ENCODE measurements around the gene FAM234A.

The FAM234A gene

GRCh38 chr16:283033-283805, 48.6 kb downstream of the FAM234A start, which contains the start of gene PDIA2:
PDIA2 (plus strand) TSS chr16:283164; CDS start chr16:283170, 6 bp downstream.
- no peak for DNase-seq

- no peak for DNase-seq
Measured at GRCh38 chr16:284204-285120, 49.8 kb downstream of the FAM234A start.

GRCh38 chr16:285146-286055, 50.8 kb downstream of the FAM234A start:
- DNase-seq, result no peak

GRCh38 chr16:286491-287297, 52.1 kb downstream of the FAM234A start:
- no peak for DNase-seq

- no peak for DNase-seq
Measured at GRCh38 chr16:287298-287811, 52.7 kb downstream of the FAM234A start.

- no peak for DNase-seq
Measured at GRCh38 chr16:287981-288920, 53.6 kb downstream of the FAM234A start.

- no peak for DNase-seq
Measured at GRCh38 chr16:289395-289997, 54.9 kb downstream of the FAM234A start.

- no peak for DNase-seq
Measured at GRCh38 chr16:290015-290680, 55.5 kb downstream of the FAM234A start.

GRCh38 chr16:290681-291405, 56.2 kb downstream of the FAM234A start:
- no peak for DNase-seq

- no peak for DNase-seq
Measured at GRCh38 chr16:291539-291938, 56.9 kb downstream of the FAM234A start.

- DNase-seq, result no peak
Measured at GRCh38 chr16:293043-293775, 58.6 kb downstream of the FAM234A start.

GRCh38 chr16:296276-296675, 61.7 kb downstream of the FAM234A start:
- DNase-seq, result no peak

GRCh38 chr16:296806-297510, 62.3 kb downstream of the FAM234A start:
- no peak for DNase-seq

GRCh38 chr16:297832-298231, 63.2 kb downstream of the FAM234A start:
- DNase-seq, result no peak

GRCh38 chr16:301235-301634, 66.6 kb downstream of the FAM234A start:
- DNase-seq, result no peak

GRCh38 chr16:301950-302349, 67.3 kb downstream of the FAM234A start:
- no peak for DNase-seq

- DNase-seq, result no peak
Measured at GRCh38 chr16:303760-304505, 69.3 kb downstream of the FAM234A start.

Data from NCI-H510A (cell line).